K562 (cell line): ENCODE results near the gene TSTD1. TPM values are rescaled to one million over a fixed set of nuclear protein-coding genes. Genes with fewer than 3 reads are reported as not detected.

Source experiments
- ATAC-seq: fragments of 200-7000 bp; cut with Tn5 transposase; 3 replicates; pipeline ENCODE4 v1.9.1; 2020; ENCODE audit warnings: moderate library complexity
- BruUV-seq: library from RNA; stranded (reverse); fragments of 400-500 nt; replicated peaks from 2 replicates; lab custom pipeline; 2021; lab: Mats Ljungman, UMichigan
- CTCF ChIA-PET: fragments of 300-600 bp; formaldehyde crosslinking; extraction: SDS; loops from one replicate; lab custom pipeline; 2021; ENCODE audit warnings: low intra/inter-chr PET ratio; lab: Yijun Ruan, JAX
- POLR2A ChIA-PET: fragments of 300-600, 350-650 bp; sonication (Branson Sonifier 250); formaldehyde crosslinking; extraction: SDS; loops from one replicate; lab custom pipeline; 2021; ENCODE audit warnings: antibody characterized with exemption, inconsistent platforms; lab: Yijun Ruan, JAX
- DNase-seq, 4 experiments: peaks; one replicate each; pipeline versions ENCODE4 v3.0.0 to v3.0.0-alpha.2; 2011 to 2018; ENCODE audit warnings: low spot score in 3 of 4, mixed read lengths in 3 of 4; ENCODE audit errors: extremely low read depth in 1 of 4
- FAIRE-seq: peaks from 2 replicates; lab custom pipeline; 2011; peaks lifted over from hg19 to GRCh38; lab: Jason Lieb, UNC
- H2AFZ ChIP-seq: 2 replicates; pipeline ENCODE4 v1.6.0; 2011; ENCODE audit warnings: low read depth, low read length, control low read depth, inconsistent platforms
- H3K27ac ChIP-seq: fragments of 200-600 bp; 3 replicates; pipeline ENCODE4 v1.8.0; 2011; ENCODE audit warnings: low read depth, mild to moderate bottlenecking, control low read depth, inconsistent platforms, low read length, moderate library complexity, mixed read lengths; ENCODE audit errors: extremely low read depth
- H3K27me3 ChIP-seq, 2 experiments: fragments of 300-600 bp in 1 of 2; 2 replicates in 1 of 2; 3 replicates in 1 of 2; pipeline versions ENCODE4 v1.6.0 to v1.8.0; 2011; ENCODE audit warnings: inconsistent platforms in 2 of 2, low read length in 2 of 2, mild to moderate bottlenecking in 1 of 2, mixed read lengths in 1 of 2, moderate library complexity in 1 of 2; ENCODE audit not compliant: control insufficient read depth in 2 of 2, insufficient read depth in 2 of 2
- H3K36me3 ChIP-seq: fragments of 300-600 bp; 3 replicates; pipeline ENCODE4 v1.8.0; 2011; ENCODE audit warnings: mild to moderate bottlenecking, low read length, inconsistent platforms; ENCODE audit not compliant: control insufficient read depth, insufficient read depth
- H3K4me1 ChIP-seq, 2 experiments: fragments of 200-600 bp in 1 of 2; replicated peaks in 1 of 2; 2 replicates in 1 of 2; 3 replicates in 1 of 2; pipeline versions ENCODE4 v1.5.1 to v1.8.0; 2011; ENCODE audit warnings: inconsistent platforms in 2 of 2, low read length in 2 of 2, mild to moderate bottlenecking in 1 of 2, mixed read lengths in 1 of 2, moderate library complexity in 1 of 2; ENCODE audit not compliant: control insufficient read depth in 2 of 2, insufficient read depth in 2 of 2
- H3K4me2 ChIP-seq: 2 replicates; pipeline ENCODE4 v1.6.1; 2011; ENCODE audit warnings: low read length, control low read depth, inconsistent platforms, mixed read lengths; ENCODE audit not compliant: insufficient read depth
- H3K4me3 ChIP-seq: fragments of 200-600 bp; sonication (generic), shearing (Covaris generic); 2 replicates; pipeline ENCODE4 v1.5.1; 2016; ENCODE audit warnings: control low read depth, inconsistent platforms
- H3K79me2 ChIP-seq: fragments of 200-600 bp; 3 replicates; pipeline ENCODE4 v1.8.0; 2011; ENCODE audit warnings: low read length, inconsistent platforms; ENCODE audit not compliant: control insufficient read depth, insufficient read depth
- H3K9ac ChIP-seq, 2 experiments: 2 replicates each; pipeline versions ENCODE4 v1.6.0 to v1.6.1; 2011; ENCODE audit warnings: low read depth in 2 of 2, low read length in 2 of 2, control low read depth in 1 of 2, inconsistent platforms in 1 of 2, mild to moderate bottlenecking in 1 of 2, mixed read lengths in 1 of 2; ENCODE audit not compliant: insufficient read depth in 1 of 2
- H3K9me1 ChIP-seq: one replicate; pipeline ENCODE4 v1.6.0; 2011; ENCODE audit warnings: inconsistent platforms, mild to moderate bottlenecking, low read length, moderate library complexity; ENCODE audit not compliant: control insufficient read depth, insufficient read depth
- H3K9me3 ChIP-seq: replicated peaks from 2 replicates; pipeline ENCODE4 v1.5.1; 2011; ENCODE audit warnings: low read depth, low read length, inconsistent platforms; ENCODE audit not compliant: control insufficient read depth, insufficient read depth
- H4K20me1 ChIP-seq: replicated peaks from 2 replicates; pipeline ENCODE4 v1.6.1; 2011; ENCODE audit warnings: low read length, inconsistent platforms, mixed read lengths; ENCODE audit not compliant: control insufficient read depth, insufficient read depth
- ELF2 ChIP-seq: fragments of 250-450 bp; sonication (Bioruptor Pico); IDR thresholded peaks from 2 replicates; pipeline ENCODE4 v1.5.0; 2021; ENCODE audit warnings: mild to moderate bottlenecking
- FOXJ2 ChIP-seq: fragments of 200-800 bp; sonication (Bioruptor generic); IDR thresholded peaks from 2 replicates; pipeline ENCODE4 v1.6.1; 2016; ENCODE audit warnings: missing genetic modification characterization, missing compliant biosample characterization
- FOXJ3 ChIP-seq: sonication (generic); formaldehyde crosslinking; IDR thresholded peaks from 2 replicates; pipeline ENCODE4 v1.4.0; 2020; ENCODE audit warnings: mild to moderate bottlenecking, missing genetic modification reagents
- RFX1 ChIP-seq: fragments of 450-650 bp; IDR thresholded peaks from 2 replicates; pipeline ENCODE4 v1.6.1; 2016; ENCODE audit warnings: mild to moderate bottlenecking, moderate library complexity
- ZNF175 ChIP-seq: fragments of 200-800 bp; sonication (Bioruptor generic); IDR thresholded peaks from 2 replicates; pipeline ENCODE4 v1.6.1; 2016; ENCODE audit warnings: low read depth, mild to moderate bottlenecking, missing genetic modification characterization, missing compliant biosample characterization
- in situ Hi-C: fragments of 300-500 bp; cut with MboI; formaldehyde crosslinking; loops from 4 replicates; pipeline ENCODE4 v1.15.0; 2018; ENCODE audit warnings: inconsistent platforms, mixed read lengths
- intact Hi-C: fragments of 100-400 bp; cut with micrococcal nuclease; formaldehyde crosslinking; loops from 2 replicates; pipeline ENCODE4 v1.14.2; 2022
- polyA plus RNA-seq, 8 experiments: library from polyadenylated mRNA; depleted of rRNA in 4 of 8; stranded (reverse) in 5 of 8; unstranded in 3 of 8; fragments of >200 nt; fragmentation: Nextera tagmentation in 2 of 8; fragmentation: Illumina TruSeq in 1 of 8; extraction: Ambion mirVana in 2 of 8; extraction: Trizol in 1 of 8; gene quantifications; 2 replicates each; pipeline versions ENCODE4 v1.2.1 to v1.2.3, GENCODE V29; 2011 to 2014; ENCODE audit warnings: inconsistent platforms in 1 of 8, missing spikeins in 1 of 8
- total RNA-seq, 7 experiments: library from RNA; depleted of rRNA in 6 of 7; stranded (reverse); fragments of >200 nt in 6 of 7; fragmentation: Illumina TruSeq in 2 of 7; extraction: Trizol in 2 of 7; gene quantifications; 2 replicates each; pipeline versions ENCODE4 v1.2.1 to v1.2.3, GENCODE V29; 2011 to 2021; ENCODE audit warnings: low replicate concordance in 1 of 7
- TF ChIP-seq, protein P1 (sequence below): sonication (generic); formaldehyde crosslinking; IDR thresholded peaks from 2 replicates; pipeline ENCODE4 v1.8.0; 2023; ENCODE audit warnings: missing genetic modification reagents, mild to moderate bottlenecking, borderline replicate concordance

TSTD1 gene
- total and polyA plus RNA-seq, 9 of the 15 experiments (the other 6 are each of a cell fraction or from before 2014, with no cell fraction given): 0.23 to 0.53 TPM; not detected in 7

GRCh38 chr1:161044535-161044907 is 5.8 kb upstream of the TSTD1 start:
- Histone ChIP-seq H3K4me1 (peaks cover 10 to 12% of the 10 kb centered on the region in 2 experiments; a peak in 3 of 5 replicates), H2AFZ (peak overlapping the region; percentile 97), H3K4me3 (peak overlapping the region; percentile 75), H3K9ac (peak overlapping the region; percentile 87 to 95; a peak in 3 of 4 replicates), H3K9me3 (no peaks in the 10 kb centered on the region; the same call in 1 of the 2 replicates), H3K9me1 (no peaks in the 10 kb centered on the region), H4K20me1 (no peaks in the 10 kb centered on the region), H3K79me2 (peaks cover 27% of the 10 kb centered on the region), H3K36me3 (peaks cover 38% of the 10 kb centered on the region), H3K4me2 (peak overlapping the region; percentile 95), H3K27me3 (no peaks in the 10 kb centered on the region), H3K27ac (peak overlapping the region; percentile 95)
- DNase-seq: no peak
- TF ChIP-seq ZNF175 (0 out of 2 replicates have a peak, but pooled peaks have one; percentile 36), FOXJ2 (tag) (peak; percentile 73), FOXJ3 (0 out of 2 replicates have a peak, but pooled peaks have one; percentile 48), RFX1 (peak; percentile 82), ELF2 (no peak)
- TF ChIP-seq, protein P1, sequence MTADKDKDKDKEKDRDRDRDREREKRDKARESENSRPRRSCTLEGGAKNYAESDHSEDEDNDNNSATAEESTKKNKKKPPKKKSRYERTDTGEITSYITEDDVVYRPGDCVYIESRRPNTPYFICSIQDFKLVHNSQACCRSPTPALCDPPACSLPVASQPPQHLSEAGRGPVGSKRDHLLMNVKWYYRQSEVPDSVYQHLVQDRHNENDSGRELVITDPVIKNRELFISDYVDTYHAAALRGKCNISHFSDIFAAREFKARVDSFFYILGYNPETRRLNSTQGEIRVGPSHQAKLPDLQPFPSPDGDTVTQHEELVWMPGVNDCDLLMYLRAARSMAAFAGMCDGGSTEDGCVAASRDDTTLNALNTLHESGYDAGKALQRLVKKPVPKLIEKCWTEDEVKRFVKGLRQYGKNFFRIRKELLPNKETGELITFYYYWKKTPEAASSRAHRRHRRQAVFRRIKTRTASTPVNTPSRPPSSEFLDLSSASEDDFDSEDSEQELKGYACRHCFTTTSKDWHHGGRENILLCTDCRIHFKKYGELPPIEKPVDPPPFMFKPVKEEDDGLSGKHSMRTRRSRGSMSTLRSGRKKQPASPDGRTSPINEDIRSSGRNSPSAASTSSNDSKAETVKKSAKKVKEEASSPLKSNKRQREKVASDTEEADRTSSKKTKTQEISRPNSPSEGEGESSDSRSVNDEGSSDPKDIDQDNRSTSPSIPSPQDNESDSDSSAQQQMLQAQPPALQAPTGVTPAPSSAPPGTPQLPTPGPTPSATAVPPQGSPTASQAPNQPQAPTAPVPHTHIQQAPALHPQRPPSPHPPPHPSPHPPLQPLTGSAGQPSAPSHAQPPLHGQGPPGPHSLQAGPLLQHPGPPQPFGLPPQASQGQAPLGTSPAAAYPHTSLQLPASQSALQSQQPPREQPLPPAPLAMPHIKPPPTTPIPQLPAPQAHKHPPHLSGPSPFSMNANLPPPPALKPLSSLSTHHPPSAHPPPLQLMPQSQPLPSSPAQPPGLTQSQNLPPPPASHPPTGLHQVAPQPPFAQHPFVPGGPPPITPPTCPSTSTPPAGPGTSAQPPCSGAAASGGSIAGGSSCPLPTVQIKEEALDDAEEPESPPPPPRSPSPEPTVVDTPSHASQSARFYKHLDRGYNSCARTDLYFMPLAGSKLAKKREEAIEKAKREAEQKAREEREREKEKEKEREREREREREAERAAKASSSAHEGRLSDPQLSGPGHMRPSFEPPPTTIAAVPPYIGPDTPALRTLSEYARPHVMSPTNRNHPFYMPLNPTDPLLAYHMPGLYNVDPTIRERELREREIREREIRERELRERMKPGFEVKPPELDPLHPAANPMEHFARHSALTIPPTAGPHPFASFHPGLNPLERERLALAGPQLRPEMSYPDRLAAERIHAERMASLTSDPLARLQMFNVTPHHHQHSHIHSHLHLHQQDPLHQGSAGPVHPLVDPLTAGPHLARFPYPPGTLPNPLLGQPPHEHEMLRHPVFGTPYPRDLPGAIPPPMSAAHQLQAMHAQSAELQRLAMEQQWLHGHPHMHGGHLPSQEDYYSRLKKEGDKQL (CRISPR knock-in tag): no peak
- in situ Hi-C loops (no loop called here), intact Hi-C loops (loop anchor here (2.0 kb wide), 1 partner anchor 48 kb away; no protein-coding TSS in a partner anchor)
- ChIA-PET POLR2A (interaction anchor here (1.4 to 4.1 kb wide), 8 partner anchors 10 to 109 kb away, joined by 6 to 19 read pairs (median 10); partner anchors contain the start of genes ARHGAP30 and UFC1), CTCF (interaction anchor here (0.6 kb wide), 1 partner anchor 368 kb away, joined by 4 read pairs; no protein-coding TSS in a partner anchor)
- ATAC-seq: no peak
- FAIRE-seq: peak; percentile 54
- BruUV-seq: no TSS peak
